SK-N-SH (cell line): ENCODE data around the gene C2orf92. TPM values are rescaled to one million over a fixed set of nuclear protein-coding genes. Genes with fewer than 3 reads are reported as not detected.
A peak's percentile ranks its signal among the peaks of the same experiment; 100 is the strongest.

ENCODE experiments used
- CTCF ChIA-PET: fragments of 300-600, 350-600 bp; formaldehyde crosslinking; extraction: SDS; loops from one replicate; lab custom pipeline; 2021; lab: Yijun Ruan, JAX
- POLR2A ChIA-PET: fragments of 350-600 bp; sonication (Branson Sonifier 250); formaldehyde crosslinking; extraction: SDS; loops from one replicate; lab custom pipeline; 2020; ENCODE audit warnings: antibody characterized with exemption, inconsistent platforms; lab: Yijun Ruan, JAX
- DNase-seq: peaks from one replicate; pipeline ENCODE4 v3.0.0; 2012
- H2AFZ ChIP-seq: fragments of 200-600 bp; sonication (generic); 2 replicates; pipeline ENCODE4 v1.8.1; 2016; ENCODE audit warnings: antibody characterized with exemption, mild to moderate bottlenecking, low read depth
- H3F3A ChIP-seq: fragments of 200-600 bp; sonication (generic); replicated peaks from 2 replicates; pipeline ENCODE3; 2016; ENCODE audit warnings: antibody characterized with exemption, mild to moderate bottlenecking; ENCODE audit not compliant: insufficient read depth
- H3K27ac ChIP-seq, 2 experiments: fragments of 200-500 bp in 1 of 2; fragments of 200-600 bp in 1 of 2; sonication (Bioruptor generic) in 1 of 2; sonication (generic), shearing (Covaris generic) in 1 of 2; 2 replicates each; pipeline versions ENCODE4 v1.5.1 to v1.6.1; 2014 to 2016; ENCODE audit warnings: low read depth in 2 of 2, inconsistent platforms in 1 of 2, low read length in 1 of 2, mild to moderate bottlenecking in 1 of 2, mixed read lengths in 1 of 2
- H3K27me3 ChIP-seq: fragments of 200-600 bp; sonication (generic), shearing (Covaris generic); 2 replicates; pipeline ENCODE4 v1.6.1; 2016; ENCODE audit warnings: mixed run types; ENCODE audit not compliant: insufficient read depth
- H3K36me3 ChIP-seq, 2 experiments: fragments of 200-500 bp in 1 of 2; fragments of 200-600 bp in 1 of 2; sonication (Bioruptor generic) in 1 of 2; sonication (generic) in 1 of 2; replicated peaks in 1 of 2; 2 replicates each; pipeline versions ENCODE3 to v1.5.1; 2014 to 2016; ENCODE audit warnings: low read length in 1 of 2, mild to moderate bottlenecking in 1 of 2; ENCODE audit not compliant: insufficient read depth in 2 of 2, control insufficient read depth in 1 of 2
- H3K4me1 ChIP-seq, 2 experiments: fragments of 200-500 bp in 1 of 2; fragments of 200-600 bp in 1 of 2; sonication (Bioruptor generic) in 1 of 2; sonication (generic), shearing (Covaris generic) in 1 of 2; 2 replicates each; pipeline versions ENCODE4 v1.5.1 to v1.6.1; 2014 to 2016; ENCODE audit warnings: low read depth in 1 of 2, low read length in 1 of 2, mixed run types in 1 of 2; ENCODE audit not compliant: insufficient read depth in 2 of 2, control insufficient read depth in 1 of 2
- H3K4me2 ChIP-seq: fragments of 200-600 bp; sonication (generic), shearing (Covaris generic); 2 replicates; pipeline ENCODE4 v1.6.1; 2017; ENCODE audit warnings: mixed run types
- H3K4me3 ChIP-seq, 2 experiments: fragments of 200-500 bp in 1 of 2; fragments of 200-600 bp in 1 of 2; sonication (Bioruptor generic) in 1 of 2; sonication (generic), shearing (Covaris generic) in 1 of 2; 2 replicates each; pipeline versions ENCODE4 v1.5.1 to v1.8.1; 2014 to 2016; ENCODE audit warnings: low read depth in 2 of 2, inconsistent platforms in 1 of 2, low read length in 1 of 2, mild to moderate bottlenecking in 1 of 2, mixed read lengths in 1 of 2, moderate library complexity in 1 of 2
- H3K79me2 ChIP-seq: fragments of 200-600 bp; sonication (generic); 2 replicates; pipeline ENCODE4 v1.8.1; 2017; ENCODE audit warnings: mild to moderate bottlenecking; ENCODE audit not compliant: insufficient read depth
- H3K9ac ChIP-seq: fragments of 200-600 bp; sonication (generic); 2 replicates; pipeline ENCODE4 v1.6.1; 2017; ENCODE audit warnings: mixed run types
- H3K9me2 ChIP-seq: fragments of 200-600 bp; sonication (generic); 2 replicates; pipeline ENCODE4 v1.6.1; 2017; ENCODE audit warnings: mixed run types
- H3K9me3 ChIP-seq: fragments of 200-600 bp; sonication (generic); 2 replicates; pipeline ENCODE4 v1.6.1; 2017; ENCODE audit warnings: mixed run types, mild to moderate bottlenecking, moderate library complexity
- H4K20me1 ChIP-seq: fragments of 200-600 bp; sonication (generic); 2 replicates; pipeline ENCODE4 v1.6.1; 2017; ENCODE audit warnings: mild to moderate bottlenecking, mixed run types; ENCODE audit not compliant: insufficient read depth
- ELF1 ChIP-seq: IDR thresholded peaks from 2 replicates; pipeline ENCODE4 v1.4.0; 2012
- EP300 ChIP-seq, 2 experiments: IDR thresholded peaks; 2 replicates each; pipeline versions ENCODE4 v1.4.0 to v1.6.1; 2012; ENCODE audit warnings: borderline replicate concordance in 1 of 2, low read depth in 1 of 2, low read length in 1 of 2
- FOSL2 ChIP-seq: IDR thresholded peaks from 2 replicates; pipeline ENCODE4 v1.4.0; 2012; ENCODE audit warnings: low read depth, mild to moderate bottlenecking, moderate library complexity, borderline replicate concordance
- FOXJ3 ChIP-seq: sonication (generic); formaldehyde crosslinking; IDR thresholded peaks from 2 replicates; pipeline ENCODE4 v1.5.1; 2020; ENCODE audit warnings: mild to moderate bottlenecking, missing genetic modification reagents
- GATA2 ChIP-seq: sonication (generic); formaldehyde crosslinking; IDR thresholded peaks from 2 replicates; pipeline ENCODE4 v1.5.0; 2020; ENCODE audit warnings: mild to moderate bottlenecking, missing genetic modification reagents
- IRF3 ChIP-seq: fragments of 150-350 bp; IDR thresholded peaks from 2 replicates; pipeline ENCODE4 v1.6.1; 2016; ENCODE audit warnings: mild to moderate bottlenecking, low read depth, low read length
- JUND ChIP-seq: IDR thresholded peaks from 2 replicates; pipeline ENCODE4 v1.4.0; 2012
- MXI1 ChIP-seq: IDR thresholded peaks from 2 replicates; pipeline ENCODE4 v1.6.1; 2012; ENCODE audit warnings: mild to moderate bottlenecking, low read depth, low read length, improper control_type of control experiment
- NFIC ChIP-seq: IDR thresholded peaks from 2 replicates; pipeline ENCODE4 v1.4.0; 2012; ENCODE audit warnings: borderline replicate concordance
- NRF1 ChIP-seq: IDR thresholded peaks from 2 replicates; pipeline ENCODE4 v1.6.1; 2012; ENCODE audit warnings: low read depth, mild to moderate bottlenecking, low read length
- PBX3 ChIP-seq: IDR thresholded peaks from 2 replicates; pipeline ENCODE4; 2012
- RAD21 ChIP-seq: IDR thresholded peaks from 2 replicates; pipeline ENCODE4 v1.6.1; 2012; ENCODE audit warnings: mild to moderate bottlenecking, low read length
- RCOR1 ChIP-seq: fragments of 150-350 bp; IDR thresholded peaks from 2 replicates; pipeline ENCODE4 v1.6.1; 2017; ENCODE audit warnings: antibody characterized with exemption, low read length
- RFX5 ChIP-seq: IDR thresholded peaks from 2 replicates; pipeline ENCODE4 v1.6.1; 2012; ENCODE audit warnings: mild to moderate bottlenecking, improper control_type of control experiment, low read length
- SIN3A ChIP-seq: IDR thresholded peaks from 2 replicates; pipeline ENCODE4 v1.6.1; 2012; ENCODE audit warnings: low read depth, mild to moderate bottlenecking, low read length, moderate library complexity, borderline replicate concordance
- SMC3 ChIP-seq: IDR thresholded peaks from 2 replicates; pipeline ENCODE4 v1.6.1; 2012; ENCODE audit warnings: low read depth, low read length, improper control_type of control experiment
- TEAD4 ChIP-seq: IDR thresholded peaks from 2 replicates; pipeline ENCODE4 v1.4.0; 2012; ENCODE audit warnings: mild to moderate bottlenecking, borderline replicate concordance; ENCODE audit not compliant: insufficient read depth
- USF1 ChIP-seq: IDR thresholded peaks from 2 replicates; pipeline ENCODE4 v1.4.0; 2012; ENCODE audit warnings: low read depth, borderline replicate concordance
- ZBTB33 ChIP-seq: IDR thresholded peaks from 2 replicates; pipeline ENCODE4 v1.4.0; 2012; ENCODE audit warnings: low read depth, borderline replicate concordance
- WGBS: methylation state at CpG from one replicate; pipeline ENCODE4 v1.1.6; 2017; ENCODE audit warnings: low lambda C conversion rate; 5-methylcytosine and 5-hydroxymethylcytosine counted together
- polyA plus RNA-seq, 3 experiments: library from polyadenylated mRNA; depleted of rRNA; stranded (reverse); fragments of >200 nt; gene quantifications; 2 replicates each; pipeline ENCODE4 v1.2.3, GENCODE V29; 2012
- TF ChIP-seq, protein P1 (sequence below): fragments of 150-350 bp; IDR thresholded peaks from 2 replicates; pipeline ENCODE4 v1.6.1; 2017; ENCODE audit warnings: antibody characterized with exemption, low read length, low read depth, borderline replicate concordance
- TF ChIP-seq, protein P2 (sequence below): fragments of 200-600 bp; sonication (generic); IDR thresholded peaks from 2 replicates; pipeline ENCODE4 v1.6.1; 2017; ENCODE audit warnings: antibody characterized with exemption, mild to moderate bottlenecking, moderate library complexity

C2orf92 gene
- polyA plus RNA-seq, 1 of the 3 experiments (the other 2 are of a cell fraction): 3.1 TPM

- TF ChIP-seq, protein P1, sequence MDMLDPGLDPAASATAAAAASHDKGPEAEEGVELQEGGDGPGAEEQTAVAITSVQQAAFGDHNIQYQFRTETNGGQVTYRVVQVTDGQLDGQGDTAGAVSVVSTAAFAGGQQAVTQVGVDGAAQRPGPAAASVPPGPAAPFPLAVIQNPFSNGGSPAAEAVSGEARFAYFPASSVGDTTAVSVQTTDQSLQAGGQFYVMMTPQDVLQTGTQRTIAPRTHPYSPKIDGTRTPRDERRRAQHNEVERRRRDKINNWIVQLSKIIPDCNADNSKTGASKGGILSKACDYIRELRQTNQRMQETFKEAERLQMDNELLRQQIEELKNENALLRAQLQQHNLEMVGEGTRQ: no peak
- TF ChIP-seq PBX3 (no peak), ELF1 (no peak), RCOR1 (no peak), EP300 (IDR thresholded peaks at IDR 0.05; ENCODE audit: borderline replicate concordance in 1 of 2, low read depth in 1 of 2, low read length in 1 of 2) (no peak)
- TF ChIP-seq, all 33 proteins: peak for 0
Observed at GRCh38 chr2:97739893-97740245, 70.4 kb downstream of the C2orf92 start (continued).

- CTCF ChIA-PET: interaction anchor here (0.6 to 3.5 kb wide), 28 partner anchors 8 to 663 kb away, joined by 3 to 37 read pairs (median 4); no protein-coding TSS in a partner anchor
- no peaks in the 10 kb centered on the region for H3K79me2 ChIP-seq
- no peaks in the 10 kb centered on the region for H3K27me3 ChIP-seq
- 57% methylated on average over 19 of the region's 19 CpGs for WGBS
- DNase-seq: peak; percentile 85
- no peak overlapping the region for H3K27ac ChIP-seq
- H3K9me3 ChIP-seq: no peaks in the 10 kb centered on the region
- no peaks in the 10 kb centered on the region; a peak in 1 of 4 replicates for H3K4me1 ChIP-seq
- H3F3A ChIP-seq: no peaks in the 10 kb centered on the region
- POLR2A ChIA-PET: no interaction called here
- peak overlapping the region in 1 of 2 experiments; percentile 40; a peak in 1 of 4 replicates for H3K4me3 ChIP-seq
- H2AFZ ChIP-seq: no peak overlapping the region
- no peak overlapping the region for H3K9ac ChIP-seq
- no peaks in the 10 kb centered on the region for H4K20me1 ChIP-seq
- H3K4me2 ChIP-seq: no peak overlapping the region
- no peaks in the 10 kb centered on the region for H3K9me2 ChIP-seq
- H3K36me3 ChIP-seq: no peaks in the 10 kb centered on the region
- TF ChIP-seq RAD21: peak; percentile 63
- TF ChIP-seq RFX5: no peak
- no peak for TF ChIP-seq ZBTB33
- TF ChIP-seq ELF1: no peak
- TF ChIP-seq GATA2: no peak
- TF ChIP-seq, protein P1: no peak
- no peak for TF ChIP-seq FOSL2
- TF ChIP-seq NRF1: no peak
- TF ChIP-seq SIN3A: no peak
- peak; percentile 48 for TF ChIP-seq SMC3
- no peak for TF ChIP-seq USF1
- TF ChIP-seq, protein P2, sequence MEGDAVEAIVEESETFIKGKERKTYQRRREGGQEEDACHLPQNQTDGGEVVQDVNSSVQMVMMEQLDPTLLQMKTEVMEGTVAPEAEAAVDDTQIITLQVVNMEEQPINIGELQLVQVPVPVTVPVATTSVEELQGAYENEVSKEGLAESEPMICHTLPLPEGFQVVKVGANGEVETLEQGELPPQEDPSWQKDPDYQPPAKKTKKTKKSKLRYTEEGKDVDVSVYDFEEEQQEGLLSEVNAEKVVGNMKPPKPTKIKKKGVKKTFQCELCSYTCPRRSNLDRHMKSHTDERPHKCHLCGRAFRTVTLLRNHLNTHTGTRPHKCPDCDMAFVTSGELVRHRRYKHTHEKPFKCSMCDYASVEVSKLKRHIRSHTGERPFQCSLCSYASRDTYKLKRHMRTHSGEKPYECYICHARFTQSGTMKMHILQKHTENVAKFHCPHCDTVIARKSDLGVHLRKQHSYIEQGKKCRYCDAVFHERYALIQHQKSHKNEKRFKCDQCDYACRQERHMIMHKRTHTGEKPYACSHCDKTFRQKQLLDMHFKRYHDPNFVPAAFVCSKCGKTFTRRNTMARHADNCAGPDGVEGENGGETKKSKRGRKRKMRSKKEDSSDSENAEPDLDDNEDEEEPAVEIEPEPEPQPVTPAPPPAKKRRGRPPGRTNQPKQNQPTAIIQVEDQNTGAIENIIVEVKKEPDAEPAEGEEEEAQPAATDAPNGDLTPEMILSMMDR: peak; percentile 68
- no peak for TF ChIP-seq IRF3
- no peak for TF ChIP-seq TEAD4
- TF ChIP-seq NFIC: no peak
- TF ChIP-seq JUND: no peak
- TF ChIP-seq MXI1: no peak
- no peak for TF ChIP-seq FOXJ3 (CRISPR knock-in tag)
Observed at GRCh38 chr2:97740590-97741182, 71.2 kb downstream of the C2orf92 start.
